Neuronal stem cell (in vitro differentiated cells): ENCODE measurements around the gene GRID1.

Experiments used
- DNase-seq: peaks from one replicate; pipeline ENCODE4 v3.0.0-alpha.2; 2013; ENCODE audit warnings: low spot score
- H2AFZ ChIP-seq: one replicate; pipeline ENCODE4 v1.6.1; 2013; ENCODE audit warnings: mild to moderate bottlenecking, low read length, inconsistent platforms
- H2AK5ac ChIP-seq: 2 replicates; pipeline ENCODE4 v1.6.1; 2013; ENCODE audit warnings: low read depth, mild to moderate bottlenecking, inconsistent platforms, low read length, moderate library complexity, mixed read lengths
- H2BK120ac ChIP-seq: 2 replicates; pipeline ENCODE4 v1.6.1; 2013; ENCODE audit warnings: low read depth, mild to moderate bottlenecking, inconsistent platforms, low read length, moderate library complexity, mixed read lengths
- H2BK12ac ChIP-seq: one replicate; pipeline ENCODE4 v1.6.1; 2013; ENCODE audit warnings: low read length, inconsistent platforms
- H2BK15ac ChIP-seq: 2 replicates; pipeline ENCODE4 v1.6.1; 2013; ENCODE audit warnings: mild to moderate bottlenecking, low read length, inconsistent platforms, mixed read lengths
- H2BK5ac ChIP-seq: one replicate; pipeline ENCODE4 v1.6.1; 2013; ENCODE audit warnings: inconsistent platforms, mild to moderate bottlenecking, low read length, moderate library complexity
- H3K14ac ChIP-seq: one replicate; pipeline ENCODE4 v1.6.1; 2013; ENCODE audit warnings: low read length, inconsistent platforms
- H3K18ac ChIP-seq: 2 replicates; pipeline ENCODE4 v1.6.1; 2013; ENCODE audit warnings: low read length, inconsistent platforms
- H3K23ac ChIP-seq: 2 replicates; pipeline ENCODE4 v1.6.1; 2013; ENCODE audit warnings: low read depth, mild to moderate bottlenecking, mixed read lengths, low read length, inconsistent platforms; ENCODE audit not compliant: poor library complexity
- H3K27ac ChIP-seq: replicated peaks from 3 replicates; pipeline ENCODE4 v1.5.1; 2013; ENCODE audit warnings: low read length, inconsistent platforms
- H3K27me3 ChIP-seq, 3 experiments: 2 replicates each; pipeline ENCODE4 v1.6.1; 2013; ENCODE audit warnings: low read length in 3 of 3, mild to moderate bottlenecking in 2 of 3, inconsistent platforms in 1 of 3, low read depth in 1 of 3, mixed read lengths in 1 of 3, moderate library complexity in 1 of 3; ENCODE audit not compliant: control insufficient read depth in 3 of 3, insufficient read depth in 3 of 3
- H3K36me3 ChIP-seq, 2 donors: replicated peaks in 1 of 2; 2 replicates each; pipeline ENCODE4 v1.6.1; 2013; ENCODE audit warnings: low read length in 2 of 2; ENCODE audit not compliant: control insufficient read depth in 2 of 2, insufficient read depth in 2 of 2
- H3K4ac ChIP-seq: 2 replicates; pipeline ENCODE4 v1.6.1; 2013; ENCODE audit warnings: inconsistent platforms, mild to moderate bottlenecking, low read length, moderate library complexity
- H3K4me1 ChIP-seq, 2 donors: 1 replicate in 1 of 2; 2 replicates in 1 of 2; pipeline ENCODE4 v1.6.1; 2013; ENCODE audit warnings: low read length in 2 of 2, low read depth in 1 of 2; ENCODE audit not compliant: control insufficient read depth in 2 of 2, insufficient read depth in 1 of 2
- H3K4me2 ChIP-seq: one replicate; pipeline ENCODE4 v1.6.1; 2013; ENCODE audit warnings: mild to moderate bottlenecking, low read length, inconsistent platforms; ENCODE audit not compliant: insufficient read depth, poor library complexity, severe bottlenecking
- H3K4me3 ChIP-seq, 2 donors: 2 replicates each; pipeline ENCODE4 v1.5.1; 2013; ENCODE audit warnings: low read length in 2 of 2, mild to moderate bottlenecking in 2 of 2, inconsistent platforms in 1 of 2, moderate library complexity in 1 of 2
- H3K79me1 ChIP-seq: one replicate; pipeline ENCODE4 v1.6.1; 2013; ENCODE audit warnings: low read depth, mild to moderate bottlenecking, inconsistent platforms, low read length, moderate library complexity
- H3K9ac ChIP-seq: one replicate; pipeline ENCODE4 v1.6.1; 2013; ENCODE audit warnings: mild to moderate bottlenecking, low read depth, low read length, inconsistent platforms; ENCODE audit not compliant: poor library complexity
- H3K9me3 ChIP-seq, 2 donors: replicated peaks in 1 of 2; 2 replicates each; pipeline versions ENCODE3 to v1.6.1; 2013; ENCODE audit warnings: low read length in 2 of 2, mild to moderate bottlenecking in 2 of 2, inconsistent platforms in 1 of 2, low read depth in 1 of 2, mixed read lengths in 1 of 2, moderate library complexity in 1 of 2; ENCODE audit not compliant: control insufficient read depth in 2 of 2, insufficient read depth in 1 of 2
- H4K8ac ChIP-seq: one replicate; pipeline ENCODE4 v1.6.1; 2013; ENCODE audit warnings: low read depth, mild to moderate bottlenecking, inconsistent platforms, low read length, moderate library complexity
- H4K91ac ChIP-seq: one replicate; pipeline ENCODE4 v1.6.1; 2013; ENCODE audit warnings: low read length, low read depth, mild to moderate bottlenecking, inconsistent platforms; ENCODE audit not compliant: poor library complexity
- WGBS, 2 donors: extraction: QIAGEN DNeasy Blood & Tissue Kit; methylation state at CpG; one replicate each; pipeline ENCODE4 v1.1.7; 2013; ENCODE audit warnings: missing lambda C conversion rate in 2 of 2, mixed read lengths in 1 of 2; ENCODE audit not compliant: insufficient read length in 2 of 2, insufficient replicate concordance in 1 of 2; ENCODE audit errors: extremely low coverage in 2 of 2; 5-methylcytosine and 5-hydroxymethylcytosine counted together

Gene GRID1

GRCh38 chr10:86306628-86307278 is 59.8 kb downstream of the GRID1 start:
- DNase-seq = peak; percentile 67

DNA sequence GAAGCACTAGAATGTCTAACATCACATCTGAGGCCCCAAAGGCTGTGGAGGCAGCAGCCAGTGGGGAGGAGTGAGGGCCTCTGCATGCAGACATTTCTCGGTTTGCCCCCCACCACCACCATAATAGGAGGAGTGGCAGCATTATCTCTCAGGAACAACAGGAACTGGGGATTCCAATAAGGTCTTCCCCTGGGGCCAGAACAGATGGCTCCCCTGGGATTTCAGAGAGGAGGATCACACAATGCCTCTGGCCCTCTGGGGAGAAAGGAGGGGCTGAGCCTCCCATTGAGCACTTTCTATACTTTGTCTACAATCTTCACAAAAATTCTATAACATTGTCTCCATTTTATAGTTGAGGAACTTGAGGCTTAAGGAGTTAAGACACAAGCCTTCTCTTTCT is 61.1 kb downstream of the GRID1 start:
- H4K8ac ChIP-seq = no peak overlapping the region
- no peaks in the 10 kb centered on the region for H3K36me3 ChIP-seq
- no peak overlapping the region for H3K4ac ChIP-seq
- no peak overlapping the region for H3K23ac ChIP-seq
- no peaks in the 10 kb centered on the region for H3K79me1 ChIP-seq
- no peak overlapping the region for H2BK120ac ChIP-seq
- H2AK5ac ChIP-seq = no peak overlapping the region
- no peaks in the 10 kb centered on the region for H3K27me3 ChIP-seq
- no peak overlapping the region for H2BK15ac ChIP-seq
- H3K4me2 ChIP-seq = no peak overlapping the region
- H3K9me3 ChIP-seq = no peaks in the 10 kb centered on the region
- no peak overlapping the region for H3K4me3 ChIP-seq
- WGBS, 2 donors = no CpG with 5 or more reads among the region's 1 CpG
- no peak overlapping the region for H2AFZ ChIP-seq
- no peak overlapping the region for H4K91ac ChIP-seq
- no peak overlapping the region for H2BK12ac ChIP-seq
- H3K14ac ChIP-seq = no peak overlapping the region
- no peak overlapping the region for H2BK5ac ChIP-seq
- H3K4me1 ChIP-seq = peaks cover 0 to 6% of the 10 kb centered on the region in 2 donors
- H3K9ac ChIP-seq = no peak overlapping the region
- H3K27ac ChIP-seq = no peak overlapping the region
- DNase-seq = no peak
- H3K18ac ChIP-seq = no peak overlapping the region

More at GRCh38 chr10:86306628-86307278, 59.8 kb downstream of the GRID1 start:
- Histone ChIP-seq H3K36me3 (no peaks in the 10 kb centered on the region), H3K4ac (no peak overlapping the region), H3K9me3 (no peaks in the 10 kb centered on the region), H2AK5ac (no peak overlapping the region), H3K14ac (no peak overlapping the region), H3K27ac (no peak overlapping the region), H3K79me1 (no peaks in the 10 kb centered on the region), H3K4me3 (no peak overlapping the region), H3K4me1 (peaks cover 0 to 6% of the 10 kb centered on the region in 2 donors), H3K18ac (no peak overlapping the region), H3K4me2 (no peak overlapping the region), H2BK120ac (no peak overlapping the region), H2BK5ac (no peak overlapping the region), H3K23ac (no peak overlapping the region), H3K9ac (no peak overlapping the region), H2BK12ac (no peak overlapping the region), H4K91ac (no peak overlapping the region), H2BK15ac (no peak overlapping the region), H2AFZ (no peak overlapping the region), H3K27me3 (no peaks in the 10 kb centered on the region), H4K8ac (no peak overlapping the region)
- no CpG with 5 or more reads among the region's 6 CpGs for WGBS, 2 donors

DNA sequence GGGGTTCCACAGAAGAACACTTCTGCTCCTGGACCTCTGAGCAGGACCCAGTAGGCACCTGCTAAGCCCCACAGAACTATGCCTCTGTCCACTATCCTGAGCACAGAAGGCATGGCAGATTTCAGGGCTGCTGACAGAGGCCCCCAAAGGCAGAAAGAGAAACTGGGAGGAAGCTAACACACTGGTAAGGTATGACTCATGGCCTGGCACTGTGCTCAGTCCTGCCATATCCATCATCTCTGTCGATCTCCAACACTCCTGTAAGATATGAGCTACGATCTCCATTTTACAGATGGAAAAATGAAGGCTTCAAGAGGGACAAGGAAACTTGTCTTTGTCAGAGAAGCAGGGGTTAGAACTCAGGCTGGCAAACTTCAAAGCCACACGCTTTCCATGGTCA is 62.2 kb downstream of the GRID1 start:
- Histone ChIP-seq H3K4me2 (no peak overlapping the region), H3K27ac (no peak overlapping the region), H4K8ac (no peak overlapping the region), H2AFZ (no peak overlapping the region), H3K79me1 (no peaks in the 10 kb centered on the region), H3K4ac (no peak overlapping the region), H3K9me3 (no peaks in the 10 kb centered on the region), H4K91ac (no peak overlapping the region), H2AK5ac (no peak overlapping the region), H3K9ac (no peak overlapping the region), H2BK12ac (no peak overlapping the region), H3K18ac (peak overlapping the region; percentile 28), H3K36me3 (no peaks in the 10 kb centered on the region), H3K23ac (no peak overlapping the region), H2BK120ac (no peak overlapping the region), H2BK15ac (no peak overlapping the region), H3K4me3 (no peak overlapping the region), H3K27me3 (no peaks in the 10 kb centered on the region), H3K14ac (no peak overlapping the region), H2BK5ac (no peak overlapping the region), H3K4me1 (peaks cover 0 to 6% of the 10 kb centered on the region in 2 donors)
- no CpG with 5 or more reads among the region's 3 CpGs for WGBS, 2 donors
- DNase-seq = no peak

- Histone ChIP-seq H3K4me3 (no peak overlapping the region), H3K4me2 (no peak overlapping the region), H3K23ac (no peak overlapping the region), H2BK5ac (no peak overlapping the region), H2BK12ac (no peak overlapping the region), H4K8ac (no peak overlapping the region), H2AFZ (no peak overlapping the region), H4K91ac (no peak overlapping the region), H3K9ac (no peak overlapping the region), H3K79me1 (no peaks in the 10 kb centered on the region), H3K27me3 (no peaks in the 10 kb centered on the region), H3K27ac (no peak overlapping the region), H3K18ac (no peak overlapping the region), H2AK5ac (no peak overlapping the region), H3K36me3 (no peaks in the 10 kb centered on the region), H3K4me1 (peaks cover 0 to 6% of the 10 kb centered on the region in 2 donors), H2BK120ac (no peak overlapping the region), H2BK15ac (no peak overlapping the region), H3K4ac (no peak overlapping the region), H3K14ac (no peak overlapping the region), H3K9me3 (no peaks in the 10 kb centered on the region)
- WGBS, 2 donors = no CpG with 5 or more reads among the region's 6 CpGs
- DNase-seq = no peak
Measured at GRCh38 chr10:86303626-86304025, 63.0 kb downstream of the GRID1 start.
